H54 (cell line): Measurements from ENCODE around the gene CALHM6.
A peak's percentile ranks its signal among the peaks of the same experiment; 100 is the strongest.
"Not testable (repeated sequence)": the region's sequence is repeated elsewhere in the genome, so short reads cannot be mapped to it uniquely, and the experiment has no call there.

ENCODE experiments used
- DNase-seq: peaks from one replicate; pipeline ENCODE4 v3.0.0; 2011; ENCODE audit warnings: low spot score, mixed read lengths; ENCODE audit not compliant: insufficient read length
- FAIRE-seq: peaks from 3 replicates; lab custom pipeline; 2011; peaks lifted over from hg19 to GRCh38; lab: Jason Lieb, UNC
- POLR2A ChIP-seq: IDR thresholded peaks from 2 replicates; pipeline ENCODE4 v1.6.1; 2011; ENCODE audit warnings: low read depth, mild to moderate bottlenecking, low read length

The CALHM6 gene

GRCh38 chr6:116472706-116473105 lies 11.5 kb downstream of the CALHM6 start:
- no peak for TF ChIP-seq POLR2A
- DNase-seq (no peak), FAIRE-seq (no peak)

DNA sequence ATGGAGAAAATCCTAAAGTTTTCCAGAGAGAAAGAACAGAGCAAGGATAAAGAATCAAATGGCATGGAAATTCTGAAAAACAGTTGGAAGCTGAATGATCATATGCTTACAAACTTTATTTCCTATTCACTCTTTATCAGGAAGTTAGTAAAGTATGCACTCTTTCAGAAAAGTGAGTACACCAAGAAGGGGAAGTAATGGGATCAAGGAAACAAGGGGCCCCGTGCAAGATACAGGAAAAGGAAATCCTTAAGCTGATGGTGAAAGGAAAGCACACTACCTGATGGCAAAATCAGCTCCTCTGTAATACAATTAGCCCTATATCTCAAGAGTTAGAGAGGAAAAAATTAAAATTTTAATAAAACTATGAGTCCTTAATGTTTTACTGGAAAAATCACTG lies 14.0 kb downstream of the CALHM6 start:
- FAIRE-seq (no peak), DNase-seq (no peak)
- no peak for TF ChIP-seq POLR2A

- no peak for DNase-seq
- no peak for TF ChIP-seq POLR2A
- no peak for FAIRE-seq
These were observed 15.0 kb downstream of the CALHM6 start for GRCh38 chr6:116476002-116476678.

DNA sequence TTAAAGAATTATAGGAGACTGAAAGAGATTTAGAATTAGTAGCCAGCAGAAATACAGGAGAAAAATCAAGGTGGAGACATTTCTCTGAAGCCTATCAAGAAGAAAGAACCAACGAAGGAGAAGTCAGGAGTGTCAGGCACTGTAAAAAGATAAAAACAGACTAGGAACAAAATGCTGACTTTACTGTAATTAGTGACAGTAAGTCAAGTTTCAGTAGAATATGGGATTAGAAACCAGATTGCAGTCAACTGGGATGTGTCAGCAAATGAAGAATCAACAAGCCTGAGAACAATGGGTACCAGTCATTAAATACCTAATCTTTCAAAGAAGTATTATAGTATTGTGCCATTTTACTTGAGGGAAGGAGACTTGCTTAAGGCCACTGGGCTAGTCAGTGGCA lies 21.6 kb downstream of the CALHM6 start:
- TF ChIP-seq POLR2A, result no peak
- no peak for DNase-seq
- no peak for FAIRE-seq

GRCh38 chr6:116483616-116484015 lies 22.4 kb downstream of the CALHM6 start:
- DNase-seq (no peak), FAIRE-seq (no peak)
- TF ChIP-seq POLR2A, result no peak

GRCh38 chr6:116485559-116486184 lies 24.5 kb downstream of the CALHM6 start:
- no peak for TF ChIP-seq POLR2A
- DNase-seq (no peak), FAIRE-seq (no peak)

DNA sequence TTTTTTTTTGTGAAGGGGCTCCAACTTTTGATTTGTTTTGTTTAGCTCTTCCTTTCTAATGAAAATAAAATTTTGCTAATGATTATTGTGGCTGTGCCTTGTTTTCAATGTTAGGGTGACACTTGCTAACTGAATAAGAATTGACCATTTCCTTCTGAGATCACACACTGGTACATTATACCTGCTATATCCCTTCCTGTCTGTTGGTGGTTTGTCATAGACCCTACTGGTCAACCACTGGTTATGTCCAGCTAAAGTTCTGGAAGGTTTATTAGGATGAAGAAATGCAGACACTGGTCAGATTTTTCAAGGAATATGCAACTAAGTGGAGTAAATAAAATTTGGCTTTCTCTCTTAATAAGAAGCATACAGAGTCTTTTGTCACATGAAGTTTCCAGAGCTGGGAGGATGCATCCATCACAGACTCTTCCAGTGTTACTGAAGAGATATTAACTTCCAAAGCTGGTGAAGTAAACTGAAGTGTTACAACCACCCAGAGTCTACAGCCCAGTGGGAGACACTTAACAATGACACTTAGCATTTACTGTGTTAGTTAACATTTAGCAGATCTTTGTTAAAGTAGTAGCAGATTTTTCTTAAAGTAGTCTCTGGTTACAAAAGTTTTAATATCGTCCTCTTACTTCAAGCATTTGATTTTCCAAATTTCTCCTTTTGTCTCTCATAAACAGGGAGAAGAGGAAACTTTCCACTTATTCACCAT lies 30.6 kb downstream of the CALHM6 start:
- FAIRE-seq (no peak), DNase-seq (no peak)
- no peak for TF ChIP-seq POLR2A

GRCh38 chr6:116492331-116493067 lies 31.3 kb downstream of the CALHM6 start:
- DNase-seq (no peak), FAIRE-seq (no peak)

GRCh38 chr6:116495161-116495560 lies 34.0 kb downstream of the CALHM6 start:
- FAIRE-seq, DNase-seq: not testable (repeated sequence)

More at GRCh38 chr6:116492331-116493067, 31.3 kb downstream of the CALHM6 start:
- no peak for TF ChIP-seq POLR2A

- no peak for TF ChIP-seq POLR2A
- no peak for FAIRE-seq
- DNase-seq, result no peak
These were observed 36.0 kb downstream of the CALHM6 start for GRCh38 chr6:116497113-116497676.

GRCh38 chr6:116500969-116501433 lies 39.8 kb downstream of the CALHM6 start:
- no peak for DNase-seq
- peak; percentile 77 for FAIRE-seq
- no peak for TF ChIP-seq POLR2A

- no peak for TF ChIP-seq POLR2A
- FAIRE-seq, result no peak
- DNase-seq, result no peak
These were observed 46.1 kb downstream of the CALHM6 start for GRCh38 chr6:116507324-116507723.

- no peak for FAIRE-seq
- TF ChIP-seq POLR2A, result no peak
- DNase-seq, result no peak
These were observed 47.4 kb downstream of the CALHM6 start for GRCh38 chr6:116508527-116508926.
